ENCODE results near the gene SH3BP1. TPM values are rescaled to one million over a fixed set of nuclear protein-coding genes. Genes with fewer than 3 reads are reported as not detected.
"Not testable (repeated sequence)": the region's sequence is repeated elsewhere in the genome, so short reads cannot be mapped to it uniquely, and the experiment has no call there.

The SH3BP1 gene
- total RNA-seq, 4 donors from 2014 or later: 2.9 to 4.9 (median 3.2) TPM

DNA sequence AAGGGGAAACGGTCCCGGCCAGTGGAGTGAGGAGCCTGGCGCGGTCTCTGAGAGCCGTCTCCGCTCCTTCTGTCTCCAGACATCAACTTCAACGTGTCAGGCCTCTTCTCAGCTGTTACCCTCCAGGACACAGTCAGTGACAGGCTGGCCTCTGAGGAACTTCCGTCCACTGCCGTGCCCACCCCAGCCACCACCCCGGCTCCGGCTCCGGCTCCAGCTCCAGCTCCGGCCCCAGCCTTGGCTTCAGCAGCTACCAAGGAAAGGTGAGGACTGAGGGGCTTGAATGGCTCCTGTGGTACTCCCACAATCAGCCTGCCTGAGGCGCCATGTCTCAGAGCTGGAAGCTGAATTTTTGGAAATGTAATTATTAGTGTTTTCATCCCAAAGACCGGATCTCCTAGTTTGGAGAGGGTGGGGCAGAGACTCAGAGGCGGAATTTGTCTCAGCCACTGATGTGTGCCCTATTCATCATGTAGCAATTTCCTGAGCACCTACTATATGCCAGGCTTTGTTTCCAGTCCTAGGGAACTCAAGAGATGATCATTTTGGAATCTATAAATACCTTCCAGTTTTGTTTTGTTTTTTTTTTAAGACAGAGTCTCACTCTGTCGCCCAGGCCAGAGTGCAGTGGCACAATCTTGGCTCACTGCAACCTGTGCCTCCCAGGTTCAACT is 11.1 kb downstream of the SH3BP1 start:
- peaks cover 0 to 8% (median 0%) of the 10 kb centered on the region in 3 donors for H3K4me1 ChIP-seq
- H3K4me3 ChIP-seq: no peak overlapping the region
- 94 to 96% methylated on average over 2 to 3 of the region's 17 CpGs for WGBS, 2 donors (ENCODE audit: low coverage in 1 of 2)
- H3K9me3 ChIP-seq: no peaks in the 10 kb centered on the region
- no peak overlapping the region for H3K27ac ChIP-seq
- TF ChIP-seq, protein P1, sequence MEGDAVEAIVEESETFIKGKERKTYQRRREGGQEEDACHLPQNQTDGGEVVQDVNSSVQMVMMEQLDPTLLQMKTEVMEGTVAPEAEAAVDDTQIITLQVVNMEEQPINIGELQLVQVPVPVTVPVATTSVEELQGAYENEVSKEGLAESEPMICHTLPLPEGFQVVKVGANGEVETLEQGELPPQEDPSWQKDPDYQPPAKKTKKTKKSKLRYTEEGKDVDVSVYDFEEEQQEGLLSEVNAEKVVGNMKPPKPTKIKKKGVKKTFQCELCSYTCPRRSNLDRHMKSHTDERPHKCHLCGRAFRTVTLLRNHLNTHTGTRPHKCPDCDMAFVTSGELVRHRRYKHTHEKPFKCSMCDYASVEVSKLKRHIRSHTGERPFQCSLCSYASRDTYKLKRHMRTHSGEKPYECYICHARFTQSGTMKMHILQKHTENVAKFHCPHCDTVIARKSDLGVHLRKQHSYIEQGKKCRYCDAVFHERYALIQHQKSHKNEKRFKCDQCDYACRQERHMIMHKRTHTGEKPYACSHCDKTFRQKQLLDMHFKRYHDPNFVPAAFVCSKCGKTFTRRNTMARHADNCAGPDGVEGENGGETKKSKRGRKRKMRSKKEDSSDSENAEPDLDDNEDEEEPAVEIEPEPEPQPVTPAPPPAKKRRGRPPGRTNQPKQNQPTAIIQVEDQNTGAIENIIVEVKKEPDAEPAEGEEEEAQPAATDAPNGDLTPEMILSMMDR (IDR thresholded peaks at IDR 0.05): no peak
- TF ChIP-seq POLR2AphosphoS5 (IDR thresholded peaks at IDR 0.05): no peak
- TF ChIP-seq EP300 (IDR thresholded peaks at IDR 0.05): no peak
- TF ChIP-seq POLR2A (IDR thresholded peaks at IDR 0.05): no peak
- no peaks in the 10 kb centered on the region for H3K27me3 ChIP-seq
- peaks cover 0 to 26% of the 10 kb centered on the region in 2 donors for H3K36me3 ChIP-seq
- no peak for ATAC-seq

DNA sequence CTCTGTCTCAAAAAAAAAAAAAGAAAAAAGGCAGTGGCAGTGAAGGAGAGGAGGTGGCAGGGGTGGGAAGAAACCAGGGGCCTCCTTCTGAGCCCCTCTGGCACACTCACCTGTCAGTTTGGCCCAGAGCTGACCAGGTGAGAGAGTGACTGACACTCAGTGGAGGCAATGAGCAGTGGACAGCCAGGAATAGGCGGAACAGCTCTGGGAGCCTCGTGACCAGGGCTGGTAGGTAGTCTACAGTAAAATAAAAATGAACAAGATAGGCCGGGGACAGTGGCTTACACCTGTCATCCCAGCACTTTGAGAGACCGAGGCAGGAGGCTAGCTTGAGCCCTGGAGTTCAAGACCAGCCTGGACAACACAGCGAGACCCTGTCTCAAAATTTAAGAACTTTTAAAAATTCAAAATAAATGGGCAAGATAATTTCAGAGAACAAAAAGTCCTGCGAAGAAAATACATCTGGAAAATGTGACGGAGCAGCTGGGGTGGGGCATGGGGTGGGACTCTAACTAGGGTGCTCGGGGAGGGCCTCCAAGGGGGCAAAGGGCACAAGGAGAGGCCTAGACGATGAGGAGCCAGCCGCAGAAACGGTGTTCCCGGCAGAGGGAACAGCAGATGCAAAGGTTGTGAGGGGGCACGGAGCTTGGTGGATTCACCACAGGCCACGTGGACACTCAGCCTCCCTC is 15.2 kb downstream of the SH3BP1 start:
- no peak for ATAC-seq
- 67 to 81% methylated on average over 2 to 14 of the region's 14 CpGs for WGBS, 2 donors (ENCODE audit: low coverage in 1 of 2)
- Histone ChIP-seq H3K36me3 (peaks cover 0 to 25% of the 10 kb centered on the region in 2 donors), H3K9me3 (no peaks in the 10 kb centered on the region), H3K27ac (no peak overlapping the region), H3K27me3 (no peaks in the 10 kb centered on the region), H3K4me1 (peaks cover 0 to 15% (median 11%) of the 10 kb centered on the region in 3 donors), H3K4me3 (no peak overlapping the region)
- TF ChIP-seq, protein P1 (IDR thresholded peaks at IDR 0.05): no peak
- no peak for TF ChIP-seq POLR2A (IDR thresholded peaks at IDR 0.05)
- TF ChIP-seq EP300 (IDR thresholded peaks at IDR 0.05): no peak
- TF ChIP-seq POLR2AphosphoS5 (IDR thresholded peaks at IDR 0.05): no peak

DNA sequence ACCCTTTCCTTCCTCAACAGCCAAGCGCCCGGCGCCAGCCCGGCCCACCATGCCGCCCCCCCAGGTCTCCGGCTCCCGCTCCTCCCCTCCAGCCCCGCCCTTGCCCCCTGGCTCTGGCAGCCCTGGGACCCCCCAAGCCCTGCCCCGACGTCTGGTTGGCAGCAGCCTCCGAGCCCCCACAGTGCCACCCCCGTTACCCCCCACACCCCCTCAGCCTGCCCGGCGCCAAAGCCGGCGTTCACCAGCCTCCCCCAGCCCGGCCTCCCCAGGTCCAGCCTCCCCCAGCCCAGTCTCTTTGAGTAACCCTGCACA is 15.7 kb downstream of the SH3BP1 start:
- no peak for ATAC-seq
- Histone ChIP-seq H3K36me3 (peaks cover 0 to 25% of the 10 kb centered on the region in 2 donors), H3K4me1 (peaks cover 0 to 20% (median 13%) of the 10 kb centered on the region in 3 donors), H3K9me3 (no peaks in the 10 kb centered on the region), H3K27ac (no peak overlapping the region), H3K4me3 (no peak overlapping the region), H3K27me3 (no peaks in the 10 kb centered on the region)
- 69% methylated on average over 3 of the region's 17 CpGs; no CpG with 5 or more reads in 1 of the 2 donors for WGBS, 2 donors (ENCODE audit: low coverage in 1 of 2)
- TF ChIP-seq POLR2AphosphoS5 (IDR thresholded peaks at IDR 0.05) (no peak), POLR2A (IDR thresholded peaks at IDR 0.05) (no peak), EP300 (IDR thresholded peaks at IDR 0.05) (no peak)
- TF ChIP-seq, protein P1 (IDR thresholded peaks at IDR 0.05): no peak

DNA sequence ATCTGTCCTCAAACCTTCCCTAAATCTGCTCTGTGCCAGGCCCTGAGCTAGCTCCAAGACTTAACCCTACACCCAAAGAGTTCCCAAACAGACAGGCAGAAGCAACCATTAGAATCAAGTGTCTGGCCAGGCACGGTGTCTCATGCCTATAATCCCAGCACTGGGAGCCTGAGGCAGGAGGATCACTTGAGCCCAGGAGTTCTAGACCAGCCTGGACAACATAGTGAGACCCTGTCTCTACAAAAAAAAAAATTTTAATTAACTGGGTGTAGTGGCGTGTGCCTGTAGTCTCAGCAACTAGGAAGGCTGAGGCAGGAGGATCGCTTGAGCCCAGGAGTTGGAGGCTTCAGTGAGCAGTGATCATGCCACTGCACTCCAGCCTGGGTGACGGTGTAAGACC is 17.1 kb downstream of the SH3BP1 start:
- H3K27me3 ChIP-seq, H3K27ac ChIP-seq, H3K9me3 ChIP-seq, H3K4me3 ChIP-seq, ATAC-seq: not testable (repeated sequence)
- Histone ChIP-seq H3K36me3 (peaks cover 0 to 15% of the 10 kb centered on the region in 2 donors), H3K4me1 (peaks cover 0 to 34% (median 24%) of the 10 kb centered on the region in 3 donors)
- WGBS, 2 donors (ENCODE audit: low coverage in 1 of 2): 100% methylated on average over 1 of the region's 4 CpGs; no CpG with 5 or more reads in 1 of the 2 donors

- Histone ChIP-seq H3K4me3 (peak overlapping the region; percentile 20 to 75), H3K27ac (peak overlapping the region; percentile 60 to 88 (median 85)), H3K27me3 (no peaks in the 10 kb centered on the region), H3K4me1 (peaks cover 0 to 45% (median 28%) of the 10 kb centered on the region in 3 donors), H3K36me3 (peaks cover 0 to 6% of the 10 kb centered on the region in 2 donors), H3K9me3 (no peaks in the 10 kb centered on the region)
- WGBS, 2 donors (ENCODE audit: low coverage in 1 of 2): 0 to 5% methylated on average over 5 to 6 of the region's 6 CpGs
- TF ChIP-seq, protein P1 (IDR thresholded peaks at IDR 0.05): no peak
- no peak for TF ChIP-seq POLR2A (IDR thresholded peaks at IDR 0.05)
- no peak for TF ChIP-seq POLR2AphosphoS5 (IDR thresholded peaks at IDR 0.05)
- no peak for TF ChIP-seq EP300 (IDR thresholded peaks at IDR 0.05)
- ATAC-seq: no peak
These were observed 18.2 kb downstream of the SH3BP1 start for GRCh38 chr22:37657590-37658132.

Data from gastroesophageal sphincter (tissue), 4 donors.